Measurements from ENCODE around the gene FAM149B1.

- TF ChIP-seq CTCF (IDR thresholded peaks at IDR 0.05): no peak
- TF ChIP-seq POLR2A (IDR thresholded peaks at IDR 0.05): no peak
Observed at GRCh38 chr10:73183667-73184281, 15.9 kb downstream of the FAM149B1 start.
